KMS-11 (cell line): Measurements from ENCODE around the gene ATP6V1C2.

Experiments
- H2AFZ ChIP-seq: fragments of 200-600 bp; sonication (generic); 2 replicates; pipeline ENCODE4 v1.6.1; 2016; ENCODE audit warnings: antibody characterized with exemption, mixed run types, low read depth
- H3K27ac ChIP-seq: fragments of 200-600 bp; sonication (generic); 2 replicates; pipeline ENCODE4 v1.6.1; 2016; ENCODE audit warnings: mild to moderate bottlenecking, mixed run types
- H3K27me3 ChIP-seq: fragments of 200-600 bp; sonication (generic); 2 replicates; pipeline ENCODE4 v1.6.1; 2017; ENCODE audit warnings: mild to moderate bottlenecking, low read depth, mixed run types, moderate library complexity; ENCODE audit not compliant: insufficient read depth
- H3K36me3 ChIP-seq: fragments of 200-600 bp; sonication (generic); 2 replicates; pipeline ENCODE4 v1.6.1; 2017; ENCODE audit warnings: mild to moderate bottlenecking, mixed run types; ENCODE audit not compliant: insufficient read depth
- H3K4me1 ChIP-seq: fragments of 200-600 bp; sonication (generic); 2 replicates; pipeline ENCODE4 v1.6.1; 2016; ENCODE audit warnings: mild to moderate bottlenecking, low read depth, mixed run types; ENCODE audit not compliant: poor library complexity, severe bottlenecking
- H3K4me2 ChIP-seq: fragments of 200-600 bp; sonication (generic); 2 replicates; pipeline ENCODE4 v1.7.0; 2016; ENCODE audit warnings: mild to moderate bottlenecking, mixed run types
- H3K4me3 ChIP-seq: fragments of 200-600 bp; sonication (generic); IDR thresholded peaks from 2 replicates; pipeline ENCODE4 v1.6.1; 2017; ENCODE audit warnings: low read depth, low read length, mixed read lengths; ENCODE audit not compliant: insufficient read depth
- H3K79me2 ChIP-seq: fragments of 200-600 bp; sonication (generic); 2 replicates; pipeline ENCODE4 v1.6.1; 2016; ENCODE audit warnings: low read depth, mixed run types; ENCODE audit not compliant: insufficient read depth
- H3K9ac ChIP-seq: fragments of 200-600 bp; sonication (generic); 2 replicates; pipeline ENCODE4 v1.6.1; 2016; ENCODE audit warnings: mild to moderate bottlenecking, mixed run types
- H4K20me1 ChIP-seq: fragments of 200-600 bp; sonication (generic); 2 replicates; pipeline ENCODE4 v1.6.1; 2016; ENCODE audit warnings: mild to moderate bottlenecking, mixed run types; ENCODE audit not compliant: insufficient read depth
- CTCF ChIP-seq: fragments of 200-600 bp; sonication (generic); conservative IDR thresholded peaks from 2 replicates; pipeline ENCODE4 v1.6.1; 2017; ENCODE audit warnings: low read depth, mild to moderate bottlenecking, antibody characterized with exemption, low read length, moderate library complexity, mixed read lengths

ATP6V1C2 gene

GRCh38 chr2:10680957-10681356, 40.5 kb upstream of the ATP6V1C2 start:
- TF ChIP-seq CTCF, result no peak
- H3K9ac ChIP-seq, result no peak overlapping the region
- H3K27ac ChIP-seq, result no peak overlapping the region
- H3K4me1 ChIP-seq, result peaks cover 3% of the 10 kb centered on the region
- H3K36me3 ChIP-seq, result peaks cover 4% of the 10 kb centered on the region; the same call in 1 of the 2 replicates
- H3K27me3 ChIP-seq, result no peaks in the 10 kb centered on the region
- no peak overlapping the region for H3K4me3 ChIP-seq
- H3K4me2 ChIP-seq, result no peak overlapping the region
- no peaks in the 10 kb centered on the region for H4K20me1 ChIP-seq
- peaks cover 25% of the 10 kb centered on the region; the same call in 1 of the 2 replicates for H3K79me2 ChIP-seq
- H2AFZ ChIP-seq, result no peak overlapping the region

- H3K27me3 ChIP-seq, result no peaks in the 10 kb centered on the region
- no peak overlapping the region for H3K27ac ChIP-seq
- H3K9ac ChIP-seq, result no peak overlapping the region
- H3K4me2 ChIP-seq, result no peak overlapping the region
- H3K4me1 ChIP-seq, result peaks cover 22% of the 10 kb centered on the region
- peaks cover under 1% of the 10 kb centered on the region; the same call in 1 of the 2 replicates for H3K36me3 ChIP-seq
- no peak overlapping the region for H3K4me3 ChIP-seq
- no peak for TF ChIP-seq CTCF
- no peaks in the 10 kb centered on the region for H4K20me1 ChIP-seq
- H3K79me2 ChIP-seq, result peaks cover 63% of the 10 kb centered on the region
- H2AFZ ChIP-seq, result no peak overlapping the region
These were observed 35.2 kb upstream of the ATP6V1C2 start for GRCh38 chr2:10686176-10686730.

GRCh38 chr2:10688921-10689807, 32.3 kb upstream of the ATP6V1C2 start:
- no peak for TF ChIP-seq CTCF
- Histone ChIP-seq H3K9ac (peak overlapping the region; percentile 89), H3K4me2 (peak overlapping the region; percentile 73), H3K79me2 (peaks cover 54% of the 10 kb centered on the region), H3K27ac (peak overlapping the region; percentile 74), H3K4me3 (peak overlapping the region; percentile 80), H3K4me1 (peaks cover 29% of the 10 kb centered on the region), H4K20me1 (no peaks in the 10 kb centered on the region), H3K36me3 (no peaks in the 10 kb centered on the region), H3K27me3 (no peaks in the 10 kb centered on the region), H2AFZ (peak overlapping the region; percentile 77)

- H3K4me3 ChIP-seq, result no peak overlapping the region
- H3K79me2 ChIP-seq, result peaks cover 32% of the 10 kb centered on the region
- H4K20me1 ChIP-seq, result no peaks in the 10 kb centered on the region
- H3K27me3 ChIP-seq, result no peaks in the 10 kb centered on the region
- TF ChIP-seq CTCF, result no peak
- no peak overlapping the region for H3K9ac ChIP-seq
- H3K27ac ChIP-seq, result no peak overlapping the region
- no peak overlapping the region for H2AFZ ChIP-seq
- H3K4me2 ChIP-seq, result no peak overlapping the region
- H3K4me1 ChIP-seq, result peaks cover 29% of the 10 kb centered on the region
- no peaks in the 10 kb centered on the region for H3K36me3 ChIP-seq
These were observed 29.9 kb upstream of the ATP6V1C2 start for GRCh38 chr2:10691521-10691920.
